Right renal pelvis (tissue), 4 donors: Measurements from ENCODE around the gene LRWD1. TPM values are rescaled to one million over a fixed set of nuclear protein-coding genes. Genes with fewer than 3 reads are reported as not detected.
"Not testable (repeated sequence)": the region's sequence is repeated elsewhere in the genome, so short reads cannot be mapped to it uniquely, and the experiment has no call there.

Experiments
- DNase-seq, 4 donors: peaks; one replicate each; pipeline ENCODE4 v3.0.0-alpha.2; 2013; ENCODE audit warnings: low read depth in 4 of 4, low spot score in 3 of 4, missing footprints in 1 of 4
- polyA plus RNA-seq, 4 donors: library from polyadenylated mRNA; unstranded; fragments of 120-200 nt; gene quantifications; one replicate each; pipeline ENCODE4 v1.2.1, GENCODE V29; 2013; ENCODE audit not compliant: insufficient read length in 4 of 4

LRWD1 gene
- polyA plus RNA-seq, 4 donors = 17.9 to 23.8 (median 20.8) TPM

- no peak for DNase-seq
These were observed 24.6 kb upstream of the LRWD1 start for GRCh38 chr7:102439963-102440795.

DNA sequence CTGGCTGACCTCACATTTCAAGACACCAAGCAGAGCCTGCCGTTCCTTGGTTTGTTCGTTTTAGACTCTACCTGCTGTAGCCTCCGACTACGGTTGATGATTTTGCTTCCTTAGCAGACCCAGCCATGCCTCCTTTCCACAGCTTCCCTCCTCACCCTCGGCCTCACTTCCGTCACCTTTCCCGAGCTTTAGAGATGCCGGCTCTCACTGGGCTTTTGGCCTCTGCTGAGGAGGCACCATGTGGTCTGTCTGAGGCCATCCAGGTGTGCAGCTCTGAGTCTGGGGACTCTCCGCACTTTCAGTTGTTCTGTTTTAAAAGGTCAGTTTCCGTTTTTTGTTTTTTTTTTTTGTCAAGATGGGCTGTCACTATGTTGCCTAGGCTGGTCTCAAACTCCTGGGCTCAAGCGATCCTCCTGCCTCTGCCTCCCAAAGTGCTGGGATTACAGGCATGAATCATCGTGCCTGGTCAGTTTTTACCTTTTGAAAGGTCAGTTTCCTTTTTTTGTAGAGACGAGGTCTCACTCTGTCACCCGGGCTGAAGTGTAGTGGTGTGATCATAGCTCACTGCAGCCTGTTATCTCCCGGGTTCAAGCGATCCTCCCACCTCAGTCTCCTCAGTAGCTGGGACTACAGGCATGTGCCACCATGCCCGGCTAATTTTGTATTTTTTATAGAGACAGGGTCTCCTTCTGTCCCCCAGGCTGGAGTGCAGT lies 19.7 kb upstream of the LRWD1 start:
- DNase-seq = no peak

GRCh38 chr7:102445674-102446071 lies 19.1 kb upstream of the LRWD1 start:
- no peak for DNase-seq

DNA sequence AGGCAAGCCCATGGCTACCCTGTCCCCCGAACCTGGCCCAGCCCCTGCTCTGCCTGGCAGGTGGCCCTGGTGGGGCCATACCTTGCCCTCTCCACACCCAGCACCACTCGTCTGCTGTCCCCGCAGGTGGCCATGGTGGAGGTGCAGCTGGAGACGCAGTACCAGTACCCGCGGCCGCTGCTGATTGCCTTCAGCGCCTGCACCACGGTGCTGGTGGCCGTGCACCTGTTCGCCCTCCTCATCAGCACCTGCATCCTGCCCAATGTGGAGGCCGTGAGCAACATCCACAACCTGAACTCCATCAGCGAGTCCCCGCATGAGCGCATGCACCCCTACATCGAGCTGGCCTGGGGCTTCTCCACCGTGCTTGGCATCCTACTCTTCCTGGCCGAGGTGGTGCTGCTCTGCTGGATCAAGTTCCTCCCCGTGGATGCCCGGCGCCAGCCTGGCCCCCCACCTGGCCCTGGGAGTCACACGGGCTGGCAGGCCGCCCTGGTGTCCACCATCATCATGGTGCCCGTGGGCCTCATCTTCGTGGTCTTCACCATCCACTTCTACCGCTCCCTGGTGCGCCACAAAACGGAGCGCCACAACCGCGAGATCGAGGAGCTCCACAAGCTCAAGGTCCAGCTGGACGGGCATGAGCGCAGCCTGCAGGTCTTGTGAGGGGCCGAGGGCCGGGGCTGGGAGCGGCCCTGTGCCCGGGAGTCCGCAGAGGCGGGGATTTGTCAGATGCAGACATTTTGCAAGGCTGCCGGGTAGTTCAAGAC lies 18.2 kb upstream of the LRWD1 start:
- no peak for DNase-seq

- no peak for DNase-seq
These were observed 17.5 kb upstream of the LRWD1 start for GRCh38 chr7:102447311-102447710.

DNA sequence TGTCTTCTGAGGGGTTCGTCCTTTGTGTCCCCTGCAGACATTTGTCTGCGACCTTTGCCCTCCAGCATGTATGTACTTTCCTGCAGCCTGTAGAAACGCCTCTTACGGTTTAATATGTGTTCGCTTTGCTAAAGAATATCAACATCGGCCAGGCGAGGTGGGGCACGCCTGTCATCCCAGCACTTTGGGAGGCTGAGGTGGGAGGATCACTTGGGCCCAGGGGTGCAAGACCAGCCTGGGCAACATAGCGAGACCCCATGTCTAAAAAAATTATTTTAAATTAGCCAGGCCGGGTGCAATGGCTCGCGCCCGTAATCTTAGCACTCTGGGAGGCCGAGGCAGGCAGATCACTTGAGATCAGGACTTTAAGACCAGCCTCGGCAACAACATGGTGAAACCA lies 15.6 kb upstream of the LRWD1 start:
- no peak for DNase-seq

GRCh38 chr7:102450242-102450641 lies 14.5 kb upstream of the LRWD1 start:
- DNase-seq = no peak

DNA sequence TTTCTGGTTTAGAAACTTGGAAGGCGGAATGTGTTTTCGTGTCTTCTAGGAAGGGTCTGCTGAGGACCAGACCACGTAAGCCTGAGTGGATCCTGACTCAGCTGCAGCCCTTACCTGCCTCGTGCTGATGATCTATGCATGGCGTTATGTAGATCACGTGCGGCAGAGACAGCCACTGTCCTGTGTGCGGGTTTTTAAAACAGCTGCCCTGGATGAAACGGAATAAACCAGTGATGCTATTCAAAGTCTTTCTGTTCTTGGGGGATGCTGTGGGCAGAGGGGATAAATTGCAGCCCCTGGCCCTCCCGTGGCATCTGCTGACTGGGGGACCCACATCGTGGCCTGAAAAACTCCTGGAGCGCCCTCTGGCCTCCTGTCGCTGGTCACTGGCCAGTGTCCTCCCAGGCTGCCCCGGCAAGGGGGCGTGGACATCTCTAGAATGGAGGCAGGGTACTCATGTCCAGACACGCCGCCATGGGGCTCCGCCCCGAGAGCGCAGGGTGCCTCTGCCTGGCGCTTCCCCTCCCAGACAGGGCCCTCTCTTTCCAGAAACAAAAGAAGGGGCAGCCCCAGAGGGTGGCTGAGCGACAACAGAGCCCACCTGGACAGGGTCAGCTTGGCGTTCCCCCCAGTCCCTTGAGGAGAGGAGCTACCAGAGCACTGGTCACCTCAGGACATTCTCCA lies 13.3 kb upstream of the LRWD1 start:
- DNase-seq = no peak

DNA sequence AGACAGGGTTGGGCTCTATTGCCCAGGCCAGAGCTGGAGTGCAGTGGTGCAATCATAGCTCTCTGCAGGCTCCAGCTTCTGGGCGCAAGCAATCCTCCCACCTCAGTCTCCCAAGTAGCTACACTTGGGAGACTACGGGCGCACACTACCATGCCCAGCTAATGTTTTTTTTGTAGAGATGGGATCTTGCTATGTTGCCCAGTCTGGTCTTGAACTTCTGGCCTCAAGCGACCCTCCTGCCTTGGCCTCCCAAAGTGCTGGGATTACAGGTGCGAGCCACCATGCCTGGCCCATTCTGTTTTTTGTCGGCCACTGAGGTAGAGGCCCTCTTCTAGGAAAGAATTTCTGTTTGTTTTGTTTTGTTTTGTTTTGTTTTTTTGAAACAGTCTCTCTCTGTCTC lies 12.3 kb upstream of the LRWD1 start:
- DNase-seq = no peak

GRCh38 chr7:102453319-102453718 lies 11.5 kb upstream of the LRWD1 start:
- no peak for DNase-seq

DNA sequence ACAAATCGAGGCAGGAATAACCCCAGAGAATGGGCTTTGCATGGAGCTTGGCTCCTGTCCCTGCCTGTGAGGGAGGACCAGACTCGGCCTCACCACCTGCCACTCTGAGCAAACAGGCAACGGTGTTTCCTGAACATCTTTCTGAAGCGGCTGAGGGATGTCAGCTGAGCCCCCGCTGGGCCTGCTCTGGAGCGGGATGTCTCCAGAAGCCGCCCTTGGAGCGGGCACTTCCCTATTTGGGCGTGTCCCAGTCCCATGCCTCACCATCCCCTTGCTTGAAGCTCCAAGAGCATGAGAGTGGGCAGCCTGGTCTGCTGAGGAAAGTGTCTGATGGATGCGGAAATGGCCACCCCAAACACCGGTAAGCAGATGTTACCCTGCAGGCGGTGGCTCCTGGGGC lies 10.3 kb upstream of the LRWD1 start:
- DNase-seq = no peak

DNA sequence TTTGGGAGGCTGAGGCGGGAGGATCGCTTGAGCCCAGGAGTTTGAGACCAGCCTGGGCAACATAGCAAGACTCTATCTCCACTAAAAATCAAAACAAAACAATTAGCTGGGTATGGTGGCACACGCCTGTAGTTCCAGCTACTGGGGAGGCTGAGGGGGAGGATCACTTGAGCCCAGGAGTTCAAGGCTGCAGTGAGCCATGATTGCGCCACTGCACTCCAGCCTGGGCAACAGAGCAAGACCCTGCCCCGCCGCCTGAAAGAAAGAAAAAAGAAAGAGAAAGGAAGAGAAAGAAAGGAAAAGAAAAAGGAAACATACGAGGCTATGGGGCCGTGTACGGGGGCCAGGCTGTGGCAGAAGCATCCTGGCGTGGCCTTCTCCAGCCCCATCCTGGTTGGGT lies 9.9 kb upstream of the LRWD1 start:
- not testable (repeated sequence) for DNase-seq

- no peak for DNase-seq
These were observed 9.2 kb upstream of the LRWD1 start for GRCh38 chr7:102455596-102455995.

- no peak for DNase-seq
These were observed 8.5 kb upstream of the LRWD1 start for GRCh38 chr7:102456327-102456726.

GRCh38 chr7:102457352-102457924 lies 7.3 kb upstream of the LRWD1 start:
- DNase-seq = no peak

GRCh38 chr7:102459221-102459844 lies 5.5 kb upstream of the LRWD1 start:
- no peak for DNase-seq

GRCh38 chr7:102460467-102460866 lies 4.3 kb upstream of the LRWD1 start:
- no peak for DNase-seq

GRCh38 chr7:102463841-102464576 lies 775 bp upstream of the LRWD1 start:
- no peak for DNase-seq

- no peak for DNase-seq
These were observed 1.3 kb downstream of the LRWD1 start for GRCh38 chr7:102466097-102466496.
